ENCODE results near the gene NMRK1. TPM values are rescaled to one million over a fixed set of nuclear protein-coding genes. Genes with fewer than 3 reads are reported as not detected.

The NMRK1 gene
- total RNA-seq, 2 experiments from 2014 or later, result 10.5 to 12.1 TPM

GRCh38 chr9:75105841-75106240 is 17.9 kb upstream of the NMRK1 start:
- POLR2A ChIA-PET, result interaction anchor here (1.1 kb wide), 1 partner anchor 15 kb away, joined by 3 read pairs; no protein-coding TSS in a partner anchor
- CTCF ChIA-PET, result no interaction called here

- ChIA-PET POLR2A (interaction anchor here (1.1 kb wide), 1 partner anchor 14 kb away, joined by 3 read pairs; no protein-coding TSS in a partner anchor), CTCF (no interaction called here)
These were observed 17.1 kb upstream of the NMRK1 start for GRCh38 chr9:75105019-75105540.

- ChIA-PET POLR2A (no interaction called here), CTCF (no interaction called here)
These were observed 16.7 kb upstream of the NMRK1 start for GRCh38 chr9:75104607-75105006.

GRCh38 chr9:75102177-75102790 is 14.3 kb upstream of the NMRK1 start:
- CTCF ChIA-PET, result interaction anchor here (0.8 kb wide), 1 partner anchor 13 kb away, joined by 3 read pairs; no protein-coding TSS in a partner anchor
- POLR2A ChIA-PET, result no interaction called here

- ChIA-PET POLR2A (interaction anchor here (0.6 kb wide), 1 partner anchor 8 kb away, joined by 3 read pairs; no protein-coding TSS in a partner anchor), CTCF (no interaction called here)
These were observed 13.1 kb upstream of the NMRK1 start for GRCh38 chr9:75101004-75101588.

GRCh38 chr9:75096796-75097195 is 8.8 kb upstream of the NMRK1 start:
- CTCF ChIA-PET, result interaction anchor here (1.0 kb wide), 1 partner anchor 100 kb away, joined by 3 read pairs; no protein-coding TSS in a partner anchor

GRCh38 chr9:75092766-75093165 is 4.8 kb upstream of the NMRK1 start:
- CTCF ChIA-PET, result interaction anchor here (0.6 kb wide), 2 partner anchors 64 to 1332 kb away, joined by 3 to 4 read pairs; partner anchors contain the start of gene CARNMT1
- POLR2A ChIA-PET, result interaction anchor here (0.6 to 0.7 kb wide), 3 partner anchors 21 to 55 kb away, joined by 4 to 5 read pairs (median 4); no protein-coding TSS in a partner anchor

More at GRCh38 chr9:75096796-75097195, 8.8 kb upstream of the NMRK1 start:
- POLR2A ChIA-PET, result no interaction called here

GRCh38 chr9:75090579-75090978 is 2.6 kb upstream of the NMRK1 start:
- POLR2A ChIA-PET, result interaction anchor here (0.9 to 1.4 kb wide), 3 partner anchors 15 to 58 kb away, joined by 3 to 5 read pairs (median 3); no protein-coding TSS in a partner anchor
- CTCF ChIA-PET, result interaction anchor here (0.6 to 1.3 kb wide), 3 partner anchors 27 to 139 kb away, joined by 3 to 5 read pairs (median 4); no protein-coding TSS in a partner anchor

GRCh38 chr9:75089373-75089766 is 1.4 kb upstream of the NMRK1 start:
- ChIA-PET POLR2A (interaction anchor here (1.1 to 3.9 kb wide), 2 partner anchors 58 to 62 kb away, joined by 3 to 27 read pairs; partner anchors contain the start of gene CARNMT1), CTCF (interaction anchor here (0.6 to 1.3 kb wide), 2 partner anchors 22 to 137 kb away, joined by 4 to 8 read pairs; no protein-coding TSS in a partner anchor)

GRCh38 chr9:75088646-75089372 is 854 bp upstream of the NMRK1 start:
- POLR2A ChIA-PET, result interaction anchor here (1.0 to 3.9 kb wide), 6 partner anchors 53 to 136 kb away, joined by 3 to 27 read pairs (median 5); partner anchors contain the start of genes C9orf40 and CARNMT1
- CTCF ChIA-PET, result interaction anchor here (0.6 to 2.3 kb wide), 3 partner anchors 23 to 61 kb away, joined by 8 to 10 read pairs (median 9); partner anchors contain the start of gene CARNMT1

GRCh38 chr9:75087289-75087823 is 599 bp downstream of the NMRK1 start:
- ChIA-PET POLR2A (interaction anchor here (1.2 to 3.9 kb wide), 7 partner anchors 30 to 135 kb away, joined by 5 to 27 read pairs (median 5); partner anchors contain the start of genes C9orf40 and CARNMT1), CTCF (interaction anchor here (1.1 to 2.3 kb wide), 6 partner anchors 56 to 310 kb away, joined by 3 to 10 read pairs (median 5); partner anchors contain the start of gene CARNMT1)

GRCh38 chr9:75086541-75087288 is 1.2 kb downstream of the NMRK1 start:
- CTCF ChIA-PET, result interaction anchor here (0.7 to 2.3 kb wide), 8 partner anchors 35 to 309 kb away, joined by 3 to 10 read pairs (median 4); partner anchors contain the start of gene CARNMT1
- POLR2A ChIA-PET, result interaction anchor here (0.6 to 3.9 kb wide), 5 partner anchors 31 to 135 kb away, joined by 5 to 27 read pairs (median 6); partner anchors contain the start of gene CARNMT1

- ChIA-PET CTCF (interaction anchor here (1.7 kb wide), 1 partner anchor 134 kb away, joined by 3 read pairs; no protein-coding TSS in a partner anchor), POLR2A (interaction anchor here (3.9 kb wide), 1 partner anchor 58 kb away, joined by 27 read pairs; the partner anchor contains the start of gene CARNMT1)
These were observed 2.3 kb downstream of the NMRK1 start for GRCh38 chr9:75085640-75086039.

- POLR2A ChIA-PET, result interaction anchor here (0.5 kb wide), 1 partner anchor 62 kb away, joined by 8 read pairs; no protein-coding TSS in a partner anchor
- CTCF ChIA-PET, result interaction anchor here (1.2 kb wide), 1 partner anchor 131 kb away, joined by 3 read pairs; the partner anchor contains the start of gene C9orf40
These were observed 3.8 kb downstream of the NMRK1 start for GRCh38 chr9:75084081-75084672.

- POLR2A ChIA-PET, result interaction anchor here (0.5 kb wide), 1 partner anchor 62 kb away, joined by 8 read pairs; no protein-coding TSS in a partner anchor
- CTCF ChIA-PET, result interaction anchor here (1.6 kb wide), 1 partner anchor 57 kb away, joined by 4 read pairs; no protein-coding TSS in a partner anchor
These were observed 4.6 kb downstream of the NMRK1 start for GRCh38 chr9:75083188-75083970.

- ChIA-PET CTCF (no interaction called here), POLR2A (interaction anchor here (0.6 kb wide), 1 partner anchor 127 kb away, joined by 3 read pairs; no protein-coding TSS in a partner anchor)
These were observed 6.3 kb downstream of the NMRK1 start for GRCh38 chr9:75081632-75082031.

Measured in activated CD8-positive, alpha-beta memory T cell treated with anti-CD3 and anti-CD28 coated beads for 36 hours (primary cell).